Fibroblast of lung (primary cell): ENCODE results near the gene HAPSTR1. TPM values are rescaled to one million over a fixed set of nuclear protein-coding genes. Genes with fewer than 3 reads are reported as not detected.
A peak's percentile ranks its signal among the peaks of the same experiment; 100 is the strongest.

ENCODE experiments used
- DNase-seq, 2 donors: peaks; one replicate each; pipeline versions ENCODE4 v3.0.0 to v3.0.0-alpha.2; 2010; ENCODE audit warnings: low read depth in 2 of 2
- H2AFZ ChIP-seq: 2 replicates; pipeline ENCODE4 v1.5.1; 2012; ENCODE audit warnings: low read length, control low read depth, inconsistent platforms
- H3K27ac ChIP-seq: 2 replicates; pipeline ENCODE4 v1.5.1; 2011; ENCODE audit warnings: low read length, control low read depth; ENCODE audit not compliant: insufficient read depth
- H3K27me3 ChIP-seq: 2 replicates; pipeline ENCODE4 v1.5.1; 2011; ENCODE audit warnings: mild to moderate bottlenecking, low read length; ENCODE audit not compliant: control insufficient read depth, insufficient read depth
- H3K36me3 ChIP-seq: 2 replicates; pipeline ENCODE4 v1.5.1; 2011; ENCODE audit warnings: low read length; ENCODE audit not compliant: control insufficient read depth, insufficient read depth
- H3K4me1 ChIP-seq: 2 replicates; pipeline ENCODE4 v1.5.1; 2011; ENCODE audit warnings: low read length; ENCODE audit not compliant: control insufficient read depth, insufficient read depth; ENCODE audit errors: extremely low read depth
- H3K4me2 ChIP-seq: 2 replicates; pipeline ENCODE4 v1.5.1; 2011; ENCODE audit warnings: low read length, control low read depth; ENCODE audit not compliant: insufficient read depth; ENCODE audit errors: extremely low read depth
- H3K4me3 ChIP-seq, 4 experiments: fragments of 200-600 bp in 1 of 4; sonication (generic) in 1 of 4; replicated peaks in 1 of 4; 2 replicates each; pipeline ENCODE4 v1.5.1; 2011 to 2016; ENCODE audit warnings: low read length in 4 of 4, low read depth in 3 of 4, mild to moderate bottlenecking in 3 of 4, control low read depth in 2 of 4, inconsistent platforms in 1 of 4, mixed read lengths in 1 of 4; ENCODE audit not compliant: insufficient read depth in 1 of 4; ENCODE audit errors: control extremely low read depth in 1 of 4
- H3K79me2 ChIP-seq: 2 replicates; pipeline ENCODE4 v1.5.1; 2012; ENCODE audit warnings: mild to moderate bottlenecking, low read length, inconsistent platforms; ENCODE audit not compliant: control insufficient read depth, insufficient read depth
- H3K9ac ChIP-seq: 2 replicates; pipeline ENCODE4 v1.5.1; 2011; ENCODE audit warnings: mild to moderate bottlenecking, low read length, control low read depth; ENCODE audit not compliant: insufficient read depth
- H3K9me3 ChIP-seq: 2 replicates; pipeline ENCODE4 v1.5.1; 2012; ENCODE audit warnings: low read depth, low read length; ENCODE audit not compliant: control insufficient read depth, insufficient read depth
- H4K20me1 ChIP-seq: 2 replicates; pipeline ENCODE4 v1.5.1; 2011; ENCODE audit warnings: low read length; ENCODE audit not compliant: control insufficient read depth, insufficient read depth; ENCODE audit errors: extremely low read depth
- CTCF ChIP-seq, 2 donors: IDR thresholded peaks in 1 of 2; conservative IDR thresholded peaks in 1 of 2; 1 replicate in 1 of 2; 2 replicates in 1 of 2; pipeline ENCODE4 v1.5.1; 2011 to 2012; ENCODE audit warnings: low read length in 2 of 2, control low read depth in 1 of 2, inconsistent platforms in 1 of 2, low read depth in 1 of 2, mild to moderate bottlenecking in 1 of 2
- EZH2 ChIP-seq: IDR thresholded peaks from 2 replicates; pipeline ENCODE4 v1.5.1; 2012; ENCODE audit warnings: low read length, control low read depth, mild to moderate bottlenecking; ENCODE audit errors: missing control alignments
- polyA plus RNA-seq, 2 donors: library from polyadenylated mRNA; depleted of rRNA in 1 of 2; stranded (reverse) in 1 of 2; unstranded in 1 of 2; fragments of >200 nt; gene quantifications; 2 replicates each; pipeline ENCODE4 v1.2.1, GENCODE V29; 2011 to 2012; ENCODE audit warnings: missing spikeins in 1 of 2
- total RNA-seq: library from RNA; depleted of rRNA; stranded (reverse); fragments of >200 nt; gene quantifications from 2 replicates; pipeline ENCODE4 v1.2.1, GENCODE V29; 2014

HAPSTR1 gene
- total and polyA plus RNA-seq, 2 donors (not counting 1 experiment from before 2014, with no cell fraction given): 37.5 to 57.3 TPM

GRCh38 chr16:9112166-9112843, 20.9 kb downstream of the HAPSTR1 start:
- peaks cover 4% of the 10 kb centered on the region for H3K36me3 ChIP-seq
- no peaks in the 10 kb centered on the region for H3K9me3 ChIP-seq
- no peak overlapping the region for H3K9ac ChIP-seq
- TF ChIP-seq EZH2 (no peak), CTCF (conservative IDR thresholded peaks at IDR 0.05 in 1 of 2, IDR thresholded peaks at IDR 0.05 in 1 of 2; ENCODE audit: low read depth in 1 of 2, low read length in 2 of 2) (no peak)
- H3K79me2 ChIP-seq: peaks cover 99% of the 10 kb centered on the region
- no peak overlapping the region for H2AFZ ChIP-seq
- peak overlapping the region; percentile 3 for H3K27ac ChIP-seq
- no peaks in the 10 kb centered on the region for H3K27me3 ChIP-seq
- no peak overlapping the region for H3K4me3 ChIP-seq
- DNase-seq: no peak
- peaks cover 3% of the 10 kb centered on the region for H4K20me1 ChIP-seq
- peaks cover 20% of the 10 kb centered on the region for H3K4me1 ChIP-seq
- H3K4me2 ChIP-seq: peak overlapping the region; percentile 36

GRCh38 chr16:9112844-9113186, 21.4 kb downstream of the HAPSTR1 start:
- Histone ChIP-seq H3K4me1 (peaks cover 15% of the 10 kb centered on the region), H3K36me3 (peaks cover 2% of the 10 kb centered on the region), H3K9me3 (no peaks in the 10 kb centered on the region), H2AFZ (no peak overlapping the region), H3K27ac (no peak overlapping the region), H3K27me3 (no peaks in the 10 kb centered on the region), H4K20me1 (no peaks in the 10 kb centered on the region), H3K79me2 (peaks cover 99% of the 10 kb centered on the region), H3K4me3 (no peak overlapping the region), H3K9ac (no peak overlapping the region), H3K4me2 (no peak overlapping the region)
- no peak for DNase-seq
- no peak for TF ChIP-seq EZH2
- no peak for TF ChIP-seq CTCF (conservative IDR thresholded peaks at IDR 0.05 in 1 of 2, IDR thresholded peaks at IDR 0.05 in 1 of 2; ENCODE audit: low read depth in 1 of 2, low read length in 2 of 2)

- Histone ChIP-seq H3K79me2 (peaks cover 99% of the 10 kb centered on the region), H4K20me1 (no peaks in the 10 kb centered on the region), H2AFZ (no peak overlapping the region), H3K36me3 (no peaks in the 10 kb centered on the region), H3K9ac (no peak overlapping the region), H3K4me1 (peaks cover 14% of the 10 kb centered on the region), H3K4me3 (no peak overlapping the region), H3K27me3 (no peaks in the 10 kb centered on the region), H3K9me3 (no peaks in the 10 kb centered on the region), H3K27ac (no peak overlapping the region), H3K4me2 (no peak overlapping the region)
- no peak for DNase-seq
- TF ChIP-seq CTCF (conservative IDR thresholded peaks at IDR 0.05 in 1 of 2, IDR thresholded peaks at IDR 0.05 in 1 of 2; ENCODE audit: low read depth in 1 of 2, low read length in 2 of 2): no peak
- no peak for TF ChIP-seq EZH2
These were observed 22.3 kb downstream of the HAPSTR1 start for GRCh38 chr16:9113707-9114106.
